Uterus (tissue), 2 donors: Measurements from ENCODE around the gene CHMP6.

Source experiments
- POLR2A ChIP-seq, 2 donors: fragments of 450-650 bp; IDR thresholded peaks; one replicate each; pipeline ENCODE4 v1.6.1; 2016; ENCODE audit warnings: antibody characterized with exemption in 2 of 2, mild to moderate bottlenecking in 1 of 2, moderate library complexity in 1 of 2
- TF ChIP-seq, protein P1 (sequence below), 4 experiments: fragments of 200-600 bp in 2 of 4; fragments of 450-650 bp in 2 of 4; sonication (generic) in 2 of 4; IDR thresholded peaks; one replicate each; pipeline ENCODE4 v1.5.1; 2016 to 2019; ENCODE audit warnings: antibody characterized with exemption in 4 of 4, mild to moderate bottlenecking in 2 of 4, moderate library complexity in 1 of 4

DNA sequence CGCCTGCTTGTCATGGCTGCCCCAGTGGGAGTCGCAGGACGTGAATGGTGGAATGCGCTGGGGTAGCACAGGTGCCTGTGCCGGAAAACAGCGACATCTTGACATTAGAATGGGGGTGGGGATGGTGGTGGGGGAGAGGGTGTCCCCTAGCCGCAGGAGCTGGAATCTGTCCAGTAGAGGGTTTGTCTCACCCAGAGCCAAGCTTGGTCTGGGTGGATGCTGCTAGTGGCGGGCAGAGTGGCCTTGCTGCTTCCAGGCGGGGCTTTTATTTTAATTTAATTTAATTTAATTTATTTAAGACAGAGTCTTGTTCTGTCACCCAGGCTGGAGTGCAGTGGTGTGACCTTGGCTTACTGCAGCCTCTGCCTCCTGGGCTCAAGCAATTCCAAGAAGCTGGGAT, 51.0 kb downstream of the CHMP6 start:
- no peak for TF ChIP-seq POLR2A (IDR thresholded peaks at IDR 0.05)
- TF ChIP-seq, protein P1, sequence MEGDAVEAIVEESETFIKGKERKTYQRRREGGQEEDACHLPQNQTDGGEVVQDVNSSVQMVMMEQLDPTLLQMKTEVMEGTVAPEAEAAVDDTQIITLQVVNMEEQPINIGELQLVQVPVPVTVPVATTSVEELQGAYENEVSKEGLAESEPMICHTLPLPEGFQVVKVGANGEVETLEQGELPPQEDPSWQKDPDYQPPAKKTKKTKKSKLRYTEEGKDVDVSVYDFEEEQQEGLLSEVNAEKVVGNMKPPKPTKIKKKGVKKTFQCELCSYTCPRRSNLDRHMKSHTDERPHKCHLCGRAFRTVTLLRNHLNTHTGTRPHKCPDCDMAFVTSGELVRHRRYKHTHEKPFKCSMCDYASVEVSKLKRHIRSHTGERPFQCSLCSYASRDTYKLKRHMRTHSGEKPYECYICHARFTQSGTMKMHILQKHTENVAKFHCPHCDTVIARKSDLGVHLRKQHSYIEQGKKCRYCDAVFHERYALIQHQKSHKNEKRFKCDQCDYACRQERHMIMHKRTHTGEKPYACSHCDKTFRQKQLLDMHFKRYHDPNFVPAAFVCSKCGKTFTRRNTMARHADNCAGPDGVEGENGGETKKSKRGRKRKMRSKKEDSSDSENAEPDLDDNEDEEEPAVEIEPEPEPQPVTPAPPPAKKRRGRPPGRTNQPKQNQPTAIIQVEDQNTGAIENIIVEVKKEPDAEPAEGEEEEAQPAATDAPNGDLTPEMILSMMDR (IDR thresholded peaks at IDR 0.05), result no peak
